GM12892 (cell line): Measurements from ENCODE around the gene SIK2.
A peak's percentile ranks its signal among the peaks of the same experiment; 100 is the strongest.

ENCODE experiments used
- DNase-seq: peaks from one replicate; pipeline ENCODE4 v3.0.0; 2011; ENCODE audit not compliant: insufficient read length
- FAIRE-seq: peaks from 2 replicates; lab custom pipeline; 2011; peaks lifted over from hg19 to GRCh38; lab: Jason Lieb, UNC
- POLR2A ChIP-seq: IDR thresholded peaks from 2 replicates; pipeline ENCODE4 v1.6.1; 2011; ENCODE audit warnings: low read depth, low read length, control low read depth
- POLR2AphosphoS5 ChIP-seq: IDR thresholded peaks from 2 replicates; pipeline ENCODE4 v1.6.1; 2011; ENCODE audit warnings: low read depth, low read length, control low read depth
- TAF1 ChIP-seq: IDR thresholded peaks from 2 replicates; pipeline ENCODE4 v1.6.1; 2011; ENCODE audit warnings: low read depth, mild to moderate bottlenecking, control low read depth, low read length, borderline replicate concordance

SIK2 gene

GRCh38 chr11:111731821-111732220, 129.6 kb downstream of the SIK2 start:
- no peak for DNase-seq
- no peak for FAIRE-seq
- TF ChIP-seq POLR2AphosphoS5 (no peak), POLR2A (no peak), TAF1 (no peak)

- no peak for FAIRE-seq
- no peak for DNase-seq
- TF ChIP-seq TAF1, result no peak
- TF ChIP-seq POLR2AphosphoS5, result no peak
- TF ChIP-seq POLR2A, result no peak
Measured at GRCh38 chr11:111733016-111733415, 130.8 kb downstream of the SIK2 start.

- FAIRE-seq, result no peak
- no peak for DNase-seq
- TF ChIP-seq POLR2AphosphoS5 (no peak), POLR2A (no peak), TAF1 (no peak)
Measured at GRCh38 chr11:111733611-111734088, 131.4 kb downstream of the SIK2 start.

DNA sequence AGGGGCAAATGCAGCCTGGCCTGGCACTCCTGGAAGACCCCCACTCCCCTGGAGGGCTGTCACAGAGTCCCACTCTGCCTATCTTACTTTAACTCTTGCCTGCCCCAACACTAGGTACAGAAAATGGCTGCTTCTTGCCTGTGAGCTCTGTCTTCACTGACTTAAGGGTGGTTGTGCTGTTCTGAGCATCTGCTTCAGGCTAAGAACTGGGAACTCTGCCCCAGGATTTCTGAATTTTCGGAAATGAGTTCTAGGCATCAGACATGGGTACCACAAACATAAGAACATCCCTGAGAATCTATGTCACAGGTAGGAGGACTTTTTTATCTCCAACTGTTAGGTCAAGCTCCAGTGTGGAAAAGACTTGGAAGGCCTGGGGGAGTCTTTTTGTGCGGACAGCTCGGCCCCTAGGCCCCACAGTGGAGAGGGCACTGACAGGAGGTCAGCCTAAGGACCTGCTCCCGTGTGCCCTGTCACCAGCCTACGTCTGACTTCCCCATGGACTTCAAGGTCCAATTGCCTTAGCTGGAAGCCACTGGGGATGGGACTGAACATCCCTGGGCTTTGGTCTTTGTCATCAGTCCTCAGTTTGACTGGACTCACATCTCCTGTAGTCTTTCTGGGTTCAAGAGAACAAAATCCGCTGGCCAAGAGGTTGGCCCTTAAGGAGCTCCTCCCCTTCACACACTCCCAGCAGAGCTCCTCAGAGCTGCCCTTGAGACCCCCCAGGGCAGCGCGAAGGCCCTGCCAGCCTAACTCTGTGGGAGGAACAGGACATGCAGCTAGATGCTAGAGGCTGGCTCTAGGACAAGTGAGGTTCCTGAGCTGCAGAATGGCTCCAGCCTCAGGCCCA, 132.1 kb downstream of the SIK2 start:
- no peak for DNase-seq
- no peak for FAIRE-seq
- TF ChIP-seq POLR2AphosphoS5, result no peak
- TF ChIP-seq TAF1, result no peak
- TF ChIP-seq POLR2A, result no peak

GRCh38 chr11:111734954-111735261, 132.7 kb downstream of the SIK2 start:
- no peak for FAIRE-seq
- no peak for TF ChIP-seq POLR2A
- TF ChIP-seq POLR2AphosphoS5, result no peak
- TF ChIP-seq TAF1, result no peak
- no peak for DNase-seq

DNA sequence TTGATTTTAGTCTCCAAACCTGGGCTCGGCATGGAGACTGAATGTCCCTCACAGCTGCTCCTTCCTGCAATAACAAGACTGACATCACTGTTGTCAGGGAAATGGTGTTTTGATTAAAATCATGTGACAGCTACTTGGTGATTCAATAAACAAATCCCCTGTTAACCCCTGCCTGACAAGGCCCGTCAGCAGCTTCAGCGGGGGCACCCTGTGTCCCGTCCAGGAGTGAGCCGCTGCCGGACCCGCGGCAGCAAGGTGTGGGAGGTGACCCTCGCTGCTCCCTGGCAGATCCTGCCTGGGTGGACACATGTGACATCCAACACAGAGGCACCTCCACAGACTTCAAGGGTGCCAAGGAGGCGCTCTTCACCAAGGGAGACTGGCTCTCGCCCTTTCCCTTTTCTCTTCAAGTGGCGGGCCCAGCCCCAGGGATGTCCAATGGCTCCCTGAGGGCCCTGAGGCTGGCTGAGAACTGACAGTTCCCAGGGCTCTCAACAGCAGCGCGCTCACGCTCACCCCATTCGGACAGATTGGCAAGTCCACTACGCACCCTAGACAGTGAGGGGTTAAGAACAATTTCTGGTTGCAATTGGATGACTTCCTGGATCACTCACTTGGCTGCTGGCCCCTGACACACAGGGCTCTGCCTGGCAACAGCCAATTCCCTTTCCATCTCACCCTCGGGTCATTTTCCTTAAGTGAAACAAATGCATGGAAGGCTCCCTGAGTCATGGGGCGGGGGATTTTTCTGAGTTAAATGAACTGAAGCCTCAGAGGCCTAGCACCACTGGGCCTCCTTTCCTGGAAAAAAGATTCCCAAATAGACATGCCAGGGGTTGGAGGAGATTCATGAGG, 133.2 kb downstream of the SIK2 start:
- FAIRE-seq (no peak), DNase-seq (no peak)
- TF ChIP-seq POLR2AphosphoS5, result no peak
- no peak for TF ChIP-seq POLR2A
- no peak for TF ChIP-seq TAF1

DNA sequence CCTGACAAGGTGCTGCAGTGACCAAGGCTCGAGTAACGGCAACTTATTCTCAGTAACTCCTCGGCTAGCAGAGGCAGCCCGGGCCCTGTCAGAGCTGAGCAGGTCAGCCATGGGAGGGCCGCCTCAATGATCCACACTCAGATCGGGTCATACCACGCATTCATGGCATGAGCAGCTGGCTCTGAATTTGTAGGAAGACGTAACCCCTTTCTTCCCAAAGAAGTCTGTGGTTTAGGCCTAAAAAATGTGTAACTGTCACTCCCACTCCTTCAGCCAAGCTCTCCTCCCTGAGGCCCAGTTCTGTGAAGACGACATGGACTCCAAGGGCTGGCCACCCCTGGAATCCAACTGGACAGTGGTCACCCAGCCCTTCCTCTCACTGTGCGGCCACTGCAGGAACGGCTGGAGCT, 133.9 kb downstream of the SIK2 start:
- no peak for DNase-seq
- TF ChIP-seq POLR2AphosphoS5, result 0 out of 2 replicates have a peak, but pooled peaks have one; percentile 9
- TF ChIP-seq POLR2A, result no peak; the same call in 1 of the 2 replicates
- no peak for FAIRE-seq

- DNase-seq (no peak), FAIRE-seq (no peak)
- TF ChIP-seq POLR2AphosphoS5 (no peak; the same call in 1 of the 2 replicates), TAF1 (no peak), POLR2A (no peak; the same call in 1 of the 2 replicates)
Measured at GRCh38 chr11:111736621-111737443, 134.6 kb downstream of the SIK2 start.

GRCh38 chr11:111737444-111738210, 135.4 kb downstream of the SIK2 start:
- DNase-seq (no peak), FAIRE-seq (no peak)
- TF ChIP-seq POLR2A (no peak), POLR2AphosphoS5 (peak; percentile 50; the same call in 1 of the 2 replicates)

GRCh38 chr11:111739299-111739698, 137.1 kb downstream of the SIK2 start:
- TF ChIP-seq TAF1 (no peak), POLR2A (no peak), POLR2AphosphoS5 (no peak)
- DNase-seq (no peak), FAIRE-seq (no peak)

GRCh38 chr11:111741751-111742150, 139.5 kb downstream of the SIK2 start:
- DNase-seq (no peak), FAIRE-seq (no peak)
- no peak for TF ChIP-seq POLR2A
- no peak for TF ChIP-seq POLR2AphosphoS5
- TF ChIP-seq TAF1, result no peak
